HEK293 (cell line): ENCODE measurements around the gene RAP1B.

ENCODE experiments used
- CTCF ChIA-PET: fragments of 350-600 bp; formaldehyde crosslinking; extraction: SDS; loops from one replicate; lab custom pipeline; 2021; ENCODE audit warnings: antibody characterized with exemption; lab: Yijun Ruan, JAX
- POLR2A ChIA-PET: fragments of 300-600 bp; formaldehyde crosslinking; extraction: SDS; loops from one replicate; lab custom pipeline; 2020; ENCODE audit warnings: antibody characterized with exemption, inconsistent platforms; lab: Yijun Ruan, JAX
- H3K27ac ChIP-seq: fragments of 200-500 bp; sonication (Bioruptor generic); 2 replicates; pipeline ENCODE4 v1.5.1; 2014; ENCODE audit warnings: low read depth, low read length, control low read depth, inconsistent platforms; ENCODE audit errors: extremely low read depth
- H3K36me3 ChIP-seq, 2 experiments: fragments of 200-500 bp in 1 of 2; sonication (Bioruptor generic) in 1 of 2; 1 replicate in 1 of 2; 2 replicates in 1 of 2; pipeline ENCODE4 v1.5.1; 2014 to 2017; ENCODE audit warnings: inconsistent platforms in 2 of 2, low read length in 2 of 2; ENCODE audit not compliant: control insufficient read depth in 2 of 2, insufficient read depth in 1 of 2
- H3K4me1 ChIP-seq: fragments of 200-500 bp; sonication (Bioruptor generic); 2 replicates; pipeline ENCODE4 v1.5.1; 2014; ENCODE audit warnings: mild to moderate bottlenecking, low read length, inconsistent platforms; ENCODE audit not compliant: control insufficient read depth, insufficient read depth
- H3K4me3 ChIP-seq: 2 replicates; pipeline ENCODE4 v1.5.1; 2011; ENCODE audit warnings: low read depth, mild to moderate bottlenecking, control low read depth, low read length, moderate library complexity
- H3K9me3 ChIP-seq: fragments of 200-500 bp; sonication (Bioruptor generic); 2 replicates; pipeline ENCODE4 v1.5.1; 2014; ENCODE audit warnings: low read depth, low read length, inconsistent platforms; ENCODE audit not compliant: control insufficient read depth, insufficient read depth
- KLF9 ChIP-seq: fragments of 450-650 bp; formaldehyde crosslinking; IDR thresholded peaks from 2 replicates; pipeline ENCODE4 v1.5.1; 2016; ENCODE audit warnings: missing biosample characterization, missing genetic modification characterization, low read depth
- OVOL3 ChIP-seq: fragments of 450-650 bp; formaldehyde crosslinking; IDR thresholded peaks from 2 replicates; pipeline ENCODE4 v1.5.1; 2016; ENCODE audit warnings: missing biosample characterization, missing genetic modification characterization
- PRDM2 ChIP-seq: fragments of 450-650 bp; formaldehyde crosslinking; IDR thresholded peaks from 2 replicates; pipeline ENCODE4 v1.5.1; 2016; ENCODE audit warnings: missing biosample characterization, missing genetic modification characterization, borderline replicate concordance
- SCRT1 ChIP-seq: fragments of 450-650 bp; formaldehyde crosslinking; IDR thresholded peaks from 2 replicates; pipeline ENCODE4 v1.5.1; 2016; ENCODE audit warnings: missing biosample characterization, missing genetic modification characterization, borderline replicate concordance
- SCRT2 ChIP-seq: fragments of 450-650 bp; formaldehyde crosslinking; IDR thresholded peaks from 2 replicates; pipeline ENCODE4 v1.5.1; 2016; ENCODE audit warnings: missing biosample characterization, missing genetic modification characterization
- ZBTB17 ChIP-seq: fragments of 450-650 bp; formaldehyde crosslinking; IDR thresholded peaks from 2 replicates; pipeline ENCODE4 v1.5.1; 2016; ENCODE audit warnings: missing biosample characterization, missing genetic modification characterization
- ZBTB48 ChIP-seq: fragments of 450-650 bp; formaldehyde crosslinking; IDR thresholded peaks from 2 replicates; pipeline ENCODE4 v1.5.1; 2016; ENCODE audit warnings: missing biosample characterization, missing genetic modification characterization
- ZEB2 ChIP-seq: fragments of 450-650 bp; formaldehyde crosslinking; IDR thresholded peaks from 2 replicates; pipeline ENCODE4 v1.5.1; 2016; ENCODE audit warnings: missing biosample characterization, missing genetic modification characterization
- ZFP37 ChIP-seq: fragments of 450-650 bp; formaldehyde crosslinking; IDR thresholded peaks from 2 replicates; pipeline ENCODE4 v1.5.1; 2016; ENCODE audit warnings: missing biosample characterization, missing genetic modification characterization
- ZNF10 ChIP-seq: fragments of 450-650 bp; formaldehyde crosslinking; IDR thresholded peaks from 2 replicates; pipeline ENCODE4 v1.5.1; 2017; ENCODE audit warnings: missing biosample characterization, missing genetic modification characterization
- ZNF174 ChIP-seq: fragments of 450-650 bp; formaldehyde crosslinking; IDR thresholded peaks from 2 replicates; pipeline ENCODE4 v1.5.0; 2017; ENCODE audit warnings: missing biosample characterization, mild to moderate bottlenecking, missing genetic modification characterization
- ZNF175 ChIP-seq: fragments of 450-650 bp; formaldehyde crosslinking; IDR thresholded peaks from 2 replicates; pipeline ENCODE4 v1.5.1; 2016; ENCODE audit warnings: missing biosample characterization, missing genetic modification characterization
- ZNF202 ChIP-seq: fragments of 450-650 bp; formaldehyde crosslinking; IDR thresholded peaks from 2 replicates; pipeline ENCODE4 v1.5.1; 2016; ENCODE audit warnings: missing biosample characterization, missing genetic modification characterization, borderline replicate concordance
- ZNF221 ChIP-seq: fragments of 450-650 bp; formaldehyde crosslinking; IDR thresholded peaks from 2 replicates; pipeline ENCODE4 v1.5.1; 2017; ENCODE audit warnings: missing biosample characterization, missing genetic modification characterization, borderline replicate concordance
- ZNF223 ChIP-seq: fragments of 450-650 bp; formaldehyde crosslinking; IDR thresholded peaks from 2 replicates; pipeline ENCODE4 v1.5.1; 2016; ENCODE audit warnings: missing biosample characterization, missing genetic modification characterization
- ZNF239 ChIP-seq: fragments of 450-650 bp; formaldehyde crosslinking; IDR thresholded peaks from 2 replicates; pipeline ENCODE4 v1.5.1; 2016; ENCODE audit warnings: missing biosample characterization, missing genetic modification characterization
- ZNF24 ChIP-seq: fragments of 450-650 bp; formaldehyde crosslinking; IDR thresholded peaks from 2 replicates; pipeline ENCODE4 v1.5.1; 2016; ENCODE audit warnings: missing biosample characterization, missing genetic modification characterization
- ZNF350 ChIP-seq: fragments of 450-650 bp; formaldehyde crosslinking; IDR thresholded peaks from 2 replicates; pipeline ENCODE4 v1.5.0; 2017; ENCODE audit warnings: missing biosample characterization, mild to moderate bottlenecking, missing genetic modification characterization
- ZNF404 ChIP-seq: fragments of 450-650 bp; formaldehyde crosslinking; IDR thresholded peaks from 2 replicates; pipeline ENCODE4 v1.5.1; 2017; ENCODE audit warnings: missing biosample characterization, missing genetic modification characterization
- ZNF416 ChIP-seq: fragments of 450-650 bp; formaldehyde crosslinking; IDR thresholded peaks from 2 replicates; pipeline ENCODE4 v1.5.1; 2016; ENCODE audit warnings: missing biosample characterization, missing genetic modification characterization
- ZNF501 ChIP-seq: fragments of 450-650 bp; formaldehyde crosslinking; IDR thresholded peaks from 2 replicates; pipeline ENCODE4 v1.5.1; 2016; ENCODE audit warnings: missing biosample characterization, missing genetic modification characterization
- ZNF513 ChIP-seq: fragments of 450-650 bp; IDR thresholded peaks from 2 replicates; pipeline ENCODE4 v1.5.1; 2018; ENCODE audit warnings: missing biosample characterization, missing genetic modification characterization
- ZNF585B ChIP-seq: fragments of 450-650 bp; formaldehyde crosslinking; IDR thresholded peaks from 2 replicates; pipeline ENCODE4 v1.5.1; 2016; ENCODE audit warnings: missing biosample characterization, missing genetic modification characterization
- ZNF654 ChIP-seq: fragments of 450-650 bp; formaldehyde crosslinking; IDR thresholded peaks from 2 replicates; pipeline ENCODE4 v1.5.1; 2016; ENCODE audit warnings: low read depth, missing biosample characterization, missing genetic modification characterization
- ZNF658 ChIP-seq: fragments of 450-650 bp; formaldehyde crosslinking; IDR thresholded peaks from 2 replicates; pipeline ENCODE4; 2016; ENCODE audit warnings: missing biosample characterization, missing genetic modification characterization
- ZNF677 ChIP-seq: fragments of 450-650 bp; IDR thresholded peaks from 2 replicates; pipeline ENCODE4 v1.5.0; 2018; ENCODE audit warnings: missing biosample characterization, mild to moderate bottlenecking, missing genetic modification characterization, moderate library complexity
- ZNF747 ChIP-seq: fragments of 450-650 bp; formaldehyde crosslinking; IDR thresholded peaks from 2 replicates; pipeline ENCODE4 v1.5.1; 2016; ENCODE audit warnings: missing biosample characterization, missing genetic modification characterization
- ZNF768 ChIP-seq: fragments of 450-650 bp; formaldehyde crosslinking; IDR thresholded peaks from 2 replicates; pipeline ENCODE4 v1.5.1; 2018; ENCODE audit warnings: missing biosample characterization, mild to moderate bottlenecking, missing genetic modification characterization
- ZNF776 ChIP-seq: fragments of 450-650 bp; formaldehyde crosslinking; IDR thresholded peaks from 2 replicates; pipeline ENCODE4 v1.5.0; 2017; ENCODE audit warnings: missing biosample characterization, missing genetic modification characterization, borderline replicate concordance
- ZNF777 ChIP-seq: fragments of 450-650 bp; formaldehyde crosslinking; IDR thresholded peaks from 2 replicates; pipeline ENCODE4 v1.5.1; 2017; ENCODE audit warnings: missing biosample characterization, missing genetic modification characterization, borderline replicate concordance
- ZNF785 ChIP-seq: fragments of 450-650 bp; formaldehyde crosslinking; IDR thresholded peaks from 2 replicates; pipeline ENCODE4 v1.5.1; 2016; ENCODE audit warnings: missing biosample characterization, missing genetic modification characterization
- ZNF791 ChIP-seq: fragments of 450-650 bp; formaldehyde crosslinking; IDR thresholded peaks from 2 replicates; pipeline ENCODE4 v1.5.1; 2016; ENCODE audit warnings: missing biosample characterization, missing genetic modification characterization
- ZXDB ChIP-seq: fragments of 450-650 bp; formaldehyde crosslinking; IDR thresholded peaks from 2 replicates; pipeline ENCODE4 v1.5.1; 2016; ENCODE audit warnings: missing biosample characterization, missing genetic modification characterization

RAP1B gene

GRCh38 chr12:68610370-68611093 is at the start of gene RAP1B:
RAP1B (plus strand) TSS chr12:68610899; CDS start chr12:68648725, 37,826 bp downstream.
- ChIA-PET CTCF (interaction anchor here (0.7 to 1.3 kb wide), 2 partner anchors 269 to 459 kb away, joined by 5 to 6 read pairs; no protein-coding TSS in a partner anchor), POLR2A (interaction anchor here (0.8 to 1.4 kb wide), 4 partner anchors 22 to 198 kb away, joined by 3 to 15 read pairs (median 5); no protein-coding TSS in a partner anchor)
- H3K4me1 ChIP-seq = peaks cover 10% of the 10 kb centered on the region
- H3K36me3 ChIP-seq = peaks cover 0 to 3% of the 10 kb centered on the region in 2 experiments; a peak in 2 of 3 replicates
- no peaks in the 10 kb centered on the region for H3K9me3 ChIP-seq
- peak within 1 kb of the TSS; percentile 91 for H3K27ac ChIP-seq
- peak within 1 kb of the TSS; percentile 86 for H3K4me3 ChIP-seq
- TF ChIP-seq ZNF658 (tag by site-specific recombination) (no peak), ZFP37 (tag by site-specific recombination) (no peak), SCRT1 (no peak), ZBTB17 (tag by site-specific recombination) (peak; percentile 85), ZNF791 (no peak), ZNF239 (tag by site-specific recombination) (no peak), PRDM2 (tag by site-specific recombination) (no peak), OVOL3 (peak; percentile 53; the same call in 1 of the 2 replicates), ZNF585B (no peak), ZNF768 (tag by site-specific recombination) (no peak), ZNF202 (tag by site-specific recombination) (no peak), ZNF24 (tag by site-specific recombination) (no peak), KLF9 (peak; percentile 60), ZNF785 (tag by site-specific recombination) (no peak), ZNF777 (no peak), ZNF10 (tag by site-specific recombination) (no peak), ZEB2 (tag by site-specific recombination) (0 out of 2 replicates have a peak, but pooled peaks have one; percentile 52), SCRT2 (tag by site-specific recombination) (no peak), ZNF677 (no peak), ZNF404 (tag by site-specific recombination) (no peak), ZNF223 (tag by site-specific recombination) (no peak), ZXDB (tag by site-specific recombination) (peak; percentile 58; the same call in 1 of the 2 replicates), ZNF416 (tag by site-specific recombination) (no peak), ZNF350 (no peak), ZNF501 (peak; percentile 84; the same call in 1 of the 2 replicates), ZNF654 (tag by site-specific recombination) (no peak), ZBTB48 (peak; percentile 65), ZNF174 (tag by site-specific recombination) (no peak), ZNF175 (tag by site-specific recombination) (no peak), ZNF513 (tag by site-specific recombination) (no peak; the same call in 1 of the 2 replicates), ZNF776 (tag by site-specific recombination) (no peak), ZNF747 (tag by site-specific recombination) (no peak), ZNF221 (tag by site-specific recombination) (no peak)
